Hepatocyte (in vitro differentiated cells): ENCODE data around the gene TINCR.
"Not testable (repeated sequence)": the region's sequence is repeated elsewhere in the genome, so short reads cannot be mapped to it uniquely, and the experiment has no call there.

Experiments
- CTCF ChIP-seq: fragments of 200-600 bp; sonication (generic); IDR thresholded peaks from 2 replicates; pipeline ENCODE4 v1.5.1; 2016; ENCODE audit warnings: antibody characterized with exemption, mild to moderate bottlenecking; ENCODE audit not compliant: poor library complexity
- EZH2phosphoT487 ChIP-seq: fragments of 200-600 bp; sonication (generic); IDR thresholded peaks from one replicate; pipeline ENCODE4 v1.6.1; 2018; ENCODE audit warnings: antibody characterized with exemption, mild to moderate bottlenecking, low read depth, moderate library complexity; ENCODE audit not compliant: unreplicated experiment, severe bottlenecking

GRCh38 chr19:5608766-5609165 is 41.0 kb upstream of the TINCR start:
- not testable (repeated sequence) for TF ChIP-seq CTCF, EZH2phosphoT487
